K562 (cell line): ENCODE results near the gene TMEM267. TPM values are rescaled to one million over a fixed set of nuclear protein-coding genes. Genes with fewer than 3 reads are reported as not detected.

Source experiments
- ARNT ChIP-seq, 2 experiments: fragments of 450-650 bp; IDR thresholded peaks; 2 replicates each; pipeline ENCODE4 v1.6.1; 2016; ENCODE audit warnings: mild to moderate bottlenecking in 1 of 2
- EGR1 ChIP-seq: fragments of 450-650 bp; conservative IDR thresholded peaks from 2 replicates; pipeline ENCODE4 v1.6.1; 2017; ENCODE audit warnings: mild to moderate bottlenecking
- EP400 ChIP-seq: fragments of 450-650 bp; IDR thresholded peaks from 2 replicates; pipeline ENCODE4 v1.6.1; 2017; ENCODE audit warnings: antibody characterized with exemption, mild to moderate bottlenecking, moderate library complexity
- FOXJ2 ChIP-seq: fragments of 200-800 bp; sonication (Bioruptor generic); IDR thresholded peaks from 2 replicates; pipeline ENCODE4 v1.6.1; 2016; ENCODE audit warnings: missing genetic modification characterization, missing compliant biosample characterization
- GABPA ChIP-seq: fragments of 200-800 bp; sonication (Bioruptor generic); conservative IDR thresholded peaks from 2 replicates; pipeline ENCODE4 v1.6.1; 2016; ENCODE audit warnings: low read depth, missing genetic modification characterization, missing compliant biosample characterization
- GATA2 ChIP-seq: sonication (generic); formaldehyde crosslinking; IDR thresholded peaks from 2 replicates; pipeline ENCODE4 v1.4.0; 2020; ENCODE audit warnings: mild to moderate bottlenecking, missing genetic modification reagents
- NFATC3 ChIP-seq: fragments of 450-650 bp; IDR thresholded peaks from 2 replicates; pipeline ENCODE4 v1.6.1; 2017; ENCODE audit warnings: mild to moderate bottlenecking
- NFE2 ChIP-seq: IDR thresholded peaks from 2 replicates; pipeline ENCODE4 v1.6.1; 2014; ENCODE audit warnings: antibody characterized with exemption, low read depth
- PPARD ChIP-seq: fragments of 250-450 bp; sonication (Bioruptor Pico); IDR thresholded peaks from 2 replicates; pipeline ENCODE4 v1.8.0; 2022; ENCODE audit warnings: inconsistent platforms, mild to moderate bottlenecking, moderate library complexity
- RBBP5 ChIP-seq: fragments of 200-600 bp; sonication (generic); IDR thresholded peaks from 2 replicates; pipeline ENCODE4 v1.6.1; 2012; ENCODE audit warnings: borderline replicate concordance, mild to moderate bottlenecking, low read length, control low read depth, inconsistent platforms; ENCODE audit not compliant: insufficient read depth, poor library complexity, severe bottlenecking
- RFX5 ChIP-seq: IDR thresholded peaks from 2 replicates; pipeline ENCODE4 v1.6.1; 2011; ENCODE audit warnings: low read depth, mild to moderate bottlenecking, improper control_type of control experiment, low read length
- YY1 ChIP-seq, 3 experiments: IDR thresholded peaks; 2 replicates each; pipeline ENCODE4 v1.6.1; 2011; ENCODE audit warnings: low read length in 2 of 3, mild to moderate bottlenecking in 2 of 3, moderate library complexity in 2 of 3, borderline replicate concordance in 1 of 3, control low read depth in 1 of 3, low read depth in 1 of 3; ENCODE audit not compliant: insufficient read depth in 3 of 3, insufficient replicate concordance in 2 of 3, control insufficient read depth in 1 of 3, insufficient read length in 1 of 3; ENCODE audit errors: extremely low read depth in 1 of 3
- ZNF589 ChIP-seq: fragments of 200-800 bp; sonication (Bioruptor generic); IDR thresholded peaks from 2 replicates; pipeline ENCODE4 v1.6.1; 2016; ENCODE audit warnings: low read depth, missing genetic modification characterization, missing compliant biosample characterization
- polyA plus RNA-seq, 8 experiments: library from polyadenylated mRNA; depleted of rRNA in 4 of 8; stranded (reverse) in 5 of 8; unstranded in 3 of 8; fragments of >200 nt; fragmentation: Nextera tagmentation in 2 of 8; fragmentation: Illumina TruSeq in 1 of 8; extraction: Ambion mirVana in 2 of 8; extraction: Trizol in 1 of 8; gene quantifications; 2 replicates each; pipeline versions ENCODE4 v1.2.1 to v1.2.3, GENCODE V29; 2011 to 2014; ENCODE audit warnings: inconsistent platforms in 1 of 8, missing spikeins in 1 of 8
- total RNA-seq, 7 experiments: library from RNA; depleted of rRNA in 6 of 7; stranded (reverse); fragments of >200 nt in 6 of 7; fragmentation: Illumina TruSeq in 2 of 7; extraction: Trizol in 2 of 7; gene quantifications; 2 replicates each; pipeline versions ENCODE4 v1.2.1 to v1.2.3, GENCODE V29; 2011 to 2021; ENCODE audit warnings: low replicate concordance in 1 of 7
- TF ChIP-seq, protein P1 (sequence below), 2 experiments: fragments of 450-650 bp in 1 of 2; IDR thresholded peaks; 2 replicates each; pipeline ENCODE4 v1.6.1; 2011 to 2017; ENCODE audit warnings: low read depth in 2 of 2, antibody characterized with exemption in 1 of 2, borderline replicate concordance in 1 of 2, low read length in 1 of 2, mild to moderate bottlenecking in 1 of 2, mixed read lengths in 1 of 2; ENCODE audit not compliant: control insufficient read depth in 1 of 2
- TF ChIP-seq, protein P2 (sequence below): fragments of 450-650 bp; IDR thresholded peaks from 2 replicates; pipeline ENCODE4 v1.6.1; 2014; ENCODE audit warnings: low read depth, mild to moderate bottlenecking, moderate library complexity, borderline replicate concordance
- TF ChIP-seq, protein P3 (sequence below): sonication (generic); formaldehyde crosslinking; IDR thresholded peaks from 2 replicates; pipeline ENCODE4 v1.9.0; 2022; ENCODE audit warnings: mild to moderate bottlenecking, missing genetic modification reagents
- TF ChIP-seq, protein P4 (sequence below): fragments of 450-650 bp; IDR thresholded peaks from 2 replicates; pipeline ENCODE4 v1.6.1; 2017; ENCODE audit warnings: antibody characterized with exemption

The TMEM267 gene
- total and polyA plus RNA-seq, 9 of the 15 experiments (the other 6 are each of a cell fraction or from before 2014, with no cell fraction given) = 8.1 to 61.1 (median 17.8) TPM

DNA sequence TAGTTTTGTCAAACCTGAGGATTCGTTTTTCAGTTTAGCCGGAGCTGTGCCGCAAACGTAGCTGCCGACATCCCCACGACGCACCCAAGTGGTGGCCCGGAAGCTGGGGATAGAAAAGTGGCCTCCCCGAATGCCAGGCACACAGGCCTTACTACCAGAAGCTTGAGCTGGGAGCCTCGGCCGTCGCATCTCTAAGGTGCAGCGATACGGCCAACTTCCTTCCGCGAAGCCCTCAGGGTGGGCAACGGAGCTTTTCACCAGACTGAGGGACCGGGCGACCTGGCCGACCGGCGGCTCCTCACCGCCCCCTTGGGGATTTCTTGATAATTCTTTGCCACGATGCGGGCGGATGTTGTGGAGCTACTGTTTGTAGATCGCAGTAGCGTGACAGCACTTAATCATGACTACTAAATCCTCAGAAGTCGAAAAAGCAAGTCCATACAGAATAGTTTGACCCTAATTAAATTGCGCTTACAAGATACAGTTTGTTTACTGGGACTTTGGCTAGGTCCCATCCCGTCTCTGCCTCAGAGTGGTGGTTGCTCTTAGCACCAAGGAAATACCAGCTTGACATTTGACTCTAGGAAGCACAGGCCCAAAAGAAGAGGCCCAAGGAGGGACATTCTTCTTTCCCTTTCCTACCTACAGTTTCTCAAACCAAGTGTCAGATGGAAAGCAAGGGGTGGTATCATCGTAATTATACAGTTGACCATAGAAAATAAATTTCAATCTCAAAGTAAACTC lies 613 bp upstream of the TMEM267 start (continued):
- TF ChIP-seq, protein P1, sequence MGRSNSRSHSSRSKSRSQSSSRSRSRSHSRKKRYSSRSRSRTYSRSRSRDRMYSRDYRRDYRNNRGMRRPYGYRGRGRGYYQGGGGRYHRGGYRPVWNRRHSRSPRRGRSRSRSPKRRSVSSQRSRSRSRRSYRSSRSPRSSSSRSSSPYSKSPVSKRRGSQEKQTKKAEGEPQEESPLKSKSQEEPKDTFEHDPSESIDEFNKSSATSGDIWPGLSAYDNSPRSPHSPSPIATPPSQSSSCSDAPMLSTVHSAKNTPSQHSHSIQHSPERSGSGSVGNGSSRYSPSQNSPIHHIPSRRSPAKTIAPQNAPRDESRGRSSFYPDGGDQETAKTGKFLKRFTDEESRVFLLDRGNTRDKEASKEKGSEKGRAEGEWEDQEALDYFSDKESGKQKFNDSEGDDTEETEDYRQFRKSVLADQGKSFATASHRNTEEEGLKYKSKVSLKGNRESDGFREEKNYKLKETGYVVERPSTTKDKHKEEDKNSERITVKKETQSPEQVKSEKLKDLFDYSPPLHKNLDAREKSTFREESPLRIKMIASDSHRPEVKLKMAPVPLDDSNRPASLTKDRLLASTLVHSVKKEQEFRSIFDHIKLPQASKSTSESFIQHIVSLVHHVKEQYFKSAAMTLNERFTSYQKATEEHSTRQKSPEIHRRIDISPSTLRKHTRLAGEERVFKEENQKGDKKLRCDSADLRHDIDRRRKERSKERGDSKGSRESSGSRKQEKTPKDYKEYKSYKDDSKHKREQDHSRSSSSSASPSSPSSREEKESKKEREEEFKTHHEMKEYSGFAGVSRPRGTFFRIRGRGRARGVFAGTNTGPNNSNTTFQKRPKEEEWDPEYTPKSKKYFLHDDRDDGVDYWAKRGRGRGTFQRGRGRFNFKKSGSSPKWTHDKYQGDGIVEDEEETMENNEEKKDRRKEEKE (IDR thresholded peaks at IDR 0.05; ENCODE audit: borderline replicate concordance in 1 of 2, control insufficient read depth in 1 of 2, low read depth in 2 of 2, low read length in 1 of 2) = peak in 1 of 2 experiments; percentile 81; a peak in 2 of 4 replicates
- TF ChIP-seq FOXJ2 (tag) (peak; percentile 31; the same call in 1 of the 2 replicates), ZNF589 (0 out of 2 replicates have a peak, but pooled peaks have one; percentile 48), NFE2 (peak; percentile 13; the same call in 1 of the 2 replicates), EP400 (peak; percentile 89), PPARD (no peak), EGR1 (no peak), RBBP5 (peak; percentile 10), NFATC3 (peak; percentile 48; the same call in 1 of the 2 replicates), YY1 (IDR thresholded peaks at IDR 0.05; ENCODE audit: borderline replicate concordance in 1 of 3, control insufficient read depth in 1 of 3, extremely low read depth in 1 of 3, insufficient read depth in 3 of 3, insufficient read length in 1 of 3, insufficient replicate concordance in 2 of 3, low read depth in 1 of 3, low read length in 2 of 3) (peak in 2 of 3 experiments; percentile 37 to 70), GABPA (tag) (peak; percentile 86), RFX5 (no peak), ARNT (IDR thresholded peaks at IDR 0.05) (0 out of 4 replicates have a peak, but pooled peaks of 1 of the 2 experiments have one; percentile 64), GATA2 (CRISPR knock-in tag) (no peak)
- TF ChIP-seq, protein P2, sequence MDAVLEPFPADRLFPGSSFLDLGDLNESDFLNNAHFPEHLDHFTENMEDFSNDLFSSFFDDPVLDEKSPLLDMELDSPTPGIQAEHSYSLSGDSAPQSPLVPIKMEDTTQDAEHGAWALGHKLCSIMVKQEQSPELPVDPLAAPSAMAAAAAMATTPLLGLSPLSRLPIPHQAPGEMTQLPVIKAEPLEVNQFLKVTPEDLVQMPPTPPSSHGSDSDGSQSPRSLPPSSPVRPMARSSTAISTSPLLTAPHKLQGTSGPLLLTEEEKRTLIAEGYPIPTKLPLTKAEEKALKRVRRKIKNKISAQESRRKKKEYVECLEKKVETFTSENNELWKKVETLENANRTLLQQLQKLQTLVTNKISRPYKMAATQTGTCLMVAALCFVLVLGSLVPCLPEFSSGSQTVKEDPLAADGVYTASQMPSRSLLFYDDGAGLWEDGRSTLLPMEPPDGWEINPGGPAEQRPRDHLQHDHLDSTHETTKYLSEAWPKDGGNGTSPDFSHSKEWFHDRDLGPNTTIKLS = 0 out of 2 replicates have a peak, but pooled peaks have one; percentile 60
- TF ChIP-seq, protein P3, sequence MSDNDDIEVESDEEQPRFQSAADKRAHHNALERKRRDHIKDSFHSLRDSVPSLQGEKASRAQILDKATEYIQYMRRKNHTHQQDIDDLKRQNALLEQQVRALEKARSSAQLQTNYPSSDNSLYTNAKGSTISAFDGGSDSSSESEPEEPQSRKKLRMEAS (CRISPR knock-in tag) = no peak
- TF ChIP-seq, protein P4, sequence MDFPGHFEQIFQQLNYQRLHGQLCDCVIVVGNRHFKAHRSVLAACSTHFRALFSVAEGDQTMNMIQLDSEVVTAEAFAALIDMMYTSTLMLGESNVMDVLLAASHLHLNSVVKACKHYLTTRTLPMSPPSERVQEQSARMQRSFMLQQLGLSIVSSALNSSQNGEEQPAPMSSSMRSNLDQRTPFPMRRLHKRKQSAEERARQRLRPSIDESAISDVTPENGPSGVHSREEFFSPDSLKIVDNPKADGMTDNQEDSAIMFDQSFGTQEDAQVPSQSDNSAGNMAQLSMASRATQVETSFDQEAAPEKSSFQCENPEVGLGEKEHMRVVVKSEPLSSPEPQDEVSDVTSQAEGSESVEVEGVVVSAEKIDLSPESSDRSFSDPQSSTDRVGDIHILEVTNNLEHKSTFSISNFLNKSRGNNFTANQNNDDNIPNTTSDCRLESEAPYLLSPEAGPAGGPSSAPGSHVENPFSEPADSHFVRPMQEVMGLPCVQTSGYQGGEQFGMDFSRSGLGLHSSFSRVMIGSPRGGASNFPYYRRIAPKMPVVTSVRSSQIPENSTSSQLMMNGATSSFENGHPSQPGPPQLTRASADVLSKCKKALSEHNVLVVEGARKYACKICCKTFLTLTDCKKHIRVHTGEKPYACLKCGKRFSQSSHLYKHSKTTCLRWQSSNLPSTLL = no peak
